WTC11 (cell line): ENCODE measurements around the gene METTL24. TPM values are rescaled to one million over a fixed set of nuclear protein-coding genes. Genes with fewer than 3 reads are reported as not detected.

Experiments used
- ATAC-seq: fragments of 200-7000 bp; cut with Tn5 transposase; 2 replicates; pipeline ENCODE4 v1.10.0; 2021; ENCODE audit warnings: mild to moderate bottlenecking, moderate library complexity
- CTCF ChIA-PET: fragments of 300-600 bp; sonication (Branson Sonifier 250); formaldehyde crosslinking; loops from one replicate; lab custom pipeline; 2021; ENCODE audit warnings: antibody characterized with exemption; lab: Charles Lee
- POLR2A ChIA-PET: fragments of 350-600 bp; sonication (Branson Sonifier 250); formaldehyde crosslinking; loops from one replicate; lab custom pipeline; 2021; ENCODE audit warnings: antibody characterized with exemption; lab: Charles Lee
- DNase-seq: peaks from one replicate; pipeline ENCODE4 v3.0.0; 2021; ENCODE audit warnings: low spot score
- H3K27ac Mint-ChIP-seq: 2 replicates; pipeline ENCODE4 v1.8.0; 2021; ENCODE audit warnings: mixed read lengths
- H3K27me3 Mint-ChIP-seq: 2 replicates; pipeline ENCODE4 v1.8.0; 2021; ENCODE audit warnings: low read depth, mild to moderate bottlenecking, moderate library complexity, mixed read lengths
- H3K36me3 Mint-ChIP-seq: 2 replicates; pipeline ENCODE4 v1.8.0; 2021; ENCODE audit warnings: mixed read lengths
- H3K4me1 Mint-ChIP-seq: 2 replicates; pipeline ENCODE4 v1.8.0; 2022; ENCODE audit warnings: mixed read lengths
- H3K4me3 Mint-ChIP-seq: 2 replicates; pipeline ENCODE4 v1.8.0; 2021; ENCODE audit warnings: mild to moderate bottlenecking, moderate library complexity, mixed read lengths
- H3K9me3 Mint-ChIP-seq: 2 replicates; pipeline ENCODE4 v1.8.0; 2021; ENCODE audit warnings: mixed read lengths
- AFF4 ChIP-seq: sonication (generic); formaldehyde crosslinking; IDR thresholded peaks from 2 replicates; pipeline ENCODE4 v1.8.1; 2023; ENCODE audit warnings: mild to moderate bottlenecking, missing genetic modification reagents, borderline replicate concordance
- ELF4 ChIP-seq: sonication (generic); formaldehyde crosslinking; IDR thresholded peaks from 2 replicates; pipeline ENCODE4 v1.8.1; 2022; ENCODE audit warnings: low read depth, mild to moderate bottlenecking, moderate library complexity, missing genetic modification reagents
- JUN ChIP-seq: sonication (generic); formaldehyde crosslinking; IDR thresholded peaks from 2 replicates; pipeline ENCODE4 v1.8.0; 2023; ENCODE audit warnings: mild to moderate bottlenecking, missing genetic modification reagents
- MXD4 ChIP-seq: fragments of 250-450 bp; sonication (Bioruptor Pico); IDR thresholded peaks from 2 replicates; pipeline ENCODE4 v1.8.0; 2021; ENCODE audit warnings: mild to moderate bottlenecking, moderate library complexity, borderline replicate concordance
- PRRX2 ChIP-seq: fragments of 250-450 bp; sonication (Bioruptor Pico); IDR thresholded peaks from 2 replicates; pipeline ENCODE4 v1.8.0; 2021; ENCODE audit warnings: mild to moderate bottlenecking
- RORB ChIP-seq: fragments of 250-450 bp; sonication (Bioruptor Pico); IDR thresholded peaks from 2 replicates; pipeline ENCODE4 v1.9.0; 2021; ENCODE audit warnings: mild to moderate bottlenecking
- SMAD3 ChIP-seq: sonication (generic); formaldehyde crosslinking; IDR thresholded peaks from 2 replicates; pipeline ENCODE4 v1.8.0; 2022; ENCODE audit warnings: missing genetic modification reagents, mild to moderate bottlenecking, borderline replicate concordance
- ZNF396 ChIP-seq: fragments of 250-450 bp; sonication (Bioruptor Pico); IDR thresholded peaks from 2 replicates; pipeline ENCODE4 v1.8.0; 2021; ENCODE audit warnings: mild to moderate bottlenecking, moderate library complexity, borderline replicate concordance
- total RNA-seq: library from RNA; stranded (reverse); gene quantifications from 3 replicates; pipeline ENCODE4 v1.2.3, GENCODE V29; 2021
- TF ChIP-seq, protein P1 (sequence below): sonication (generic); formaldehyde crosslinking; IDR thresholded peaks from 2 replicates; pipeline ENCODE4 v1.8.0; 2022; ENCODE audit warnings: mild to moderate bottlenecking, missing genetic modification reagents
- TF ChIP-seq, protein P2 (sequence below): sonication (generic); formaldehyde crosslinking; IDR thresholded peaks from 2 replicates; pipeline ENCODE4 v1.8.1; 2022; ENCODE audit warnings: mild to moderate bottlenecking, moderate library complexity, missing genetic modification reagents
- TF ChIP-seq, protein P3 (sequence below): sonication (generic); formaldehyde crosslinking; IDR thresholded peaks from 2 replicates; pipeline ENCODE4 v1.8.1; 2023; ENCODE audit warnings: mild to moderate bottlenecking, missing genetic modification reagents
- TF ChIP-seq, protein P4 (sequence below): sonication (generic); formaldehyde crosslinking; IDR thresholded peaks from 2 replicates; pipeline ENCODE4 v1.8.0; 2023; ENCODE audit warnings: missing genetic modification reagents, mild to moderate bottlenecking, borderline replicate concordance
- TF ChIP-seq, protein P5 (sequence below): sonication (generic); formaldehyde crosslinking; IDR thresholded peaks from 2 replicates; pipeline ENCODE4 v1.8.0; 2022; ENCODE audit warnings: mild to moderate bottlenecking, missing genetic modification reagents

METTL24 gene
- total RNA-seq, 1 experiment from 2014 or later: 0.31 TPM

GRCh38 chr6:110351546-110351945, 6.6 kb downstream of the METTL24 start:
- H3K4me1 Mint-ChIP-seq: peaks cover 47% of the 10 kb centered on the region
- no peak overlapping the region for H3K27ac Mint-ChIP-seq
- ChIA-PET POLR2A (no interaction called here), CTCF (interaction anchor here (6.3 kb wide), 1 partner anchor 10 kb away, joined by 47 read pairs; no protein-coding TSS in a partner anchor)
- H3K9me3 Mint-ChIP-seq: no peaks in the 10 kb centered on the region
- no peaks in the 10 kb centered on the region for H3K36me3 Mint-ChIP-seq
- DNase-seq (no peak), ATAC-seq (no peak)
- TF ChIP-seq, protein P1, sequence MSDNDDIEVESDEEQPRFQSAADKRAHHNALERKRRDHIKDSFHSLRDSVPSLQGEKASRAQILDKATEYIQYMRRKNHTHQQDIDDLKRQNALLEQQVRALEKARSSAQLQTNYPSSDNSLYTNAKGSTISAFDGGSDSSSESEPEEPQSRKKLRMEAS (CRISPR knock-in tag): no peak
- TF ChIP-seq, protein P2, sequence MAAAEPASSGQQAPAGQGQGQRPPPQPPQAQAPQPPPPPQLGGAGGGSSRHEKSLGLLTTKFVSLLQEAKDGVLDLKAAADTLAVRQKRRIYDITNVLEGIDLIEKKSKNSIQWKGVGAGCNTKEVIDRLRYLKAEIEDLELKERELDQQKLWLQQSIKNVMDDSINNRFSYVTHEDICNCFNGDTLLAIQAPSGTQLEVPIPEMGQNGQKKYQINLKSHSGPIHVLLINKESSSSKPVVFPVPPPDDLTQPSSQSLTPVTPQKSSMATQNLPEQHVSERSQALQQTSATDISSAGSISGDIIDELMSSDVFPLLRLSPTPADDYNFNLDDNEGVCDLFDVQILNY (CRISPR knock-in tag): no peak
- TF ChIP-seq, protein P3, sequence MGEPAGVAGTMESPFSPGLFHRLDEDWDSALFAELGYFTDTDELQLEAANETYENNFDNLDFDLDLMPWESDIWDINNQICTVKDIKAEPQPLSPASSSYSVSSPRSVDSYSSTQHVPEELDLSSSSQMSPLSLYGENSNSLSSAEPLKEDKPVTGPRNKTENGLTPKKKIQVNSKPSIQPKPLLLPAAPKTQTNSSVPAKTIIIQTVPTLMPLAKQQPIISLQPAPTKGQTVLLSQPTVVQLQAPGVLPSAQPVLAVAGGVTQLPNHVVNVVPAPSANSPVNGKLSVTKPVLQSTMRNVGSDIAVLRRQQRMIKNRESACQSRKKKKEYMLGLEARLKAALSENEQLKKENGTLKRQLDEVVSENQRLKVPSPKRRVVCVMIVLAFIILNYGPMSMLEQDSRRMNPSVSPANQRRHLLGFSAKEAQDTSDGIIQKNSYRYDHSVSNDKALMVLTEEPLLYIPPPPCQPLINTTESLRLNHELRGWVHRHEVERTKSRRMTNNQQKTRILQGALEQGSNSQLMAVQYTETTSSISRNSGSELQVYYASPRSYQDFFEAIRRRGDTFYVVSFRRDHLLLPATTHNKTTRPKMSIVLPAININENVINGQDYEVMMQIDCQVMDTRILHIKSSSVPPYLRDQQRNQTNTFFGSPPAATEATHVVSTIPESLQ (CRISPR knock-in tag): no peak
- TF ChIP-seq MXD4: no peak
- TF ChIP-seq ELF4 (CRISPR knock-in tag): no peak
- TF ChIP-seq SMAD3: no peak
- TF ChIP-seq, protein P4, sequence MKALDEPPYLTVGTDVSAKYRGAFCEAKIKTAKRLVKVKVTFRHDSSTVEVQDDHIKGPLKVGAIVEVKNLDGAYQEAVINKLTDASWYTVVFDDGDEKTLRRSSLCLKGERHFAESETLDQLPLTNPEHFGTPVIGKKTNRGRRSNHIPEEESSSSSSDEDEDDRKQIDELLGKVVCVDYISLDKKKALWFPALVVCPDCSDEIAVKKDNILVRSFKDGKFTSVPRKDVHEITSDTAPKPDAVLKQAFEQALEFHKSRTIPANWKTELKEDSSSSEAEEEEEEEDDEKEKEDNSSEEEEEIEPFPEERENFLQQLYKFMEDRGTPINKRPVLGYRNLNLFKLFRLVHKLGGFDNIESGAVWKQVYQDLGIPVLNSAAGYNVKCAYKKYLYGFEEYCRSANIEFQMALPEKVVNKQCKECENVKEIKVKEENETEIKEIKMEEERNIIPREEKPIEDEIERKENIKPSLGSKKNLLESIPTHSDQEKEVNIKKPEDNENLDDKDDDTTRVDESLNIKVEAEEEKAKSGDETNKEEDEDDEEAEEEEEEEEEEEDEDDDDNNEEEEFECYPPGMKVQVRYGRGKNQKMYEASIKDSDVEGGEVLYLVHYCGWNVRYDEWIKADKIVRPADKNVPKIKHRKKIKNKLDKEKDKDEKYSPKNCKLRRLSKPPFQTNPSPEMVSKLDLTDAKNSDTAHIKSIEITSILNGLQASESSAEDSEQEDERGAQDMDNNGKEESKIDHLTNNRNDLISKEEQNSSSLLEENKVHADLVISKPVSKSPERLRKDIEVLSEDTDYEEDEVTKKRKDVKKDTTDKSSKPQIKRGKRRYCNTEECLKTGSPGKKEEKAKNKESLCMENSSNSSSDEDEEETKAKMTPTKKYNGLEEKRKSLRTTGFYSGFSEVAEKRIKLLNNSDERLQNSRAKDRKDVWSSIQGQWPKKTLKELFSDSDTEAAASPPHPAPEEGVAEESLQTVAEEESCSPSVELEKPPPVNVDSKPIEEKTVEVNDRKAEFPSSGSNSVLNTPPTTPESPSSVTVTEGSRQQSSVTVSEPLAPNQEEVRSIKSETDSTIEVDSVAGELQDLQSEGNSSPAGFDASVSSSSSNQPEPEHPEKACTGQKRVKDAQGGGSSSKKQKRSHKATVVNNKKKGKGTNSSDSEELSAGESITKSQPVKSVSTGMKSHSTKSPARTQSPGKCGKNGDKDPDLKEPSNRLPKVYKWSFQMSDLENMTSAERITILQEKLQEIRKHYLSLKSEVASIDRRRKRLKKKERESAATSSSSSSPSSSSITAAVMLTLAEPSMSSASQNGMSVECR: no peak
- TF ChIP-seq, protein P5, sequence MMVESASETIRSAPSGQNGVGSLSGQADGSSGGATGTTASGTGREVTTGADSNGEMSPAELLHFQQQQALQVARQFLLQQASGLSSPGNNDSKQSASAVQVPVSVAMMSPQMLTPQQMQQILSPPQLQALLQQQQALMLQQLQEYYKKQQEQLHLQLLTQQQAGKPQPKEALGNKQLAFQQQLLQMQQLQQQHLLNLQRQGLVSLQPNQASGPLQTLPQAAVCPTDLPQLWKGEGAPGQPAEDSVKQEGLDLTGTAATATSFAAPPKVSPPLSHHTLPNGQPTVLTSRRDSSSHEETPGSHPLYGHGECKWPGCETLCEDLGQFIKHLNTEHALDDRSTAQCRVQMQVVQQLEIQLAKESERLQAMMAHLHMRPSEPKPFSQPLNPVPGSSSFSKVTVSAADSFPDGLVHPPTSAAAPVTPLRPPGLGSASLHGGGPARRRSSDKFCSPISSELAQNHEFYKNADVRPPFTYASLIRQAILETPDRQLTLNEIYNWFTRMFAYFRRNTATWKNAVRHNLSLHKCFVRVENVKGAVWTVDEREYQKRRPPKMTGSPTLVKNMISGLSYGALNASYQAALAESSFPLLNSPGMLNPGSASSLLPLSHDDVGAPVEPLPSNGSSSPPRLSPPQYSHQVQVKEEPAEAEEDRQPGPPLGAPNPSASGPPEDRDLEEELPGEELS: no peak
- TF ChIP-seq AFF4 (CRISPR knock-in tag): no peak
- TF ChIP-seq PRRX2 (CRISPR knock-in tag): no peak
- no peak for TF ChIP-seq JUN (CRISPR knock-in tag)
- TF ChIP-seq RORB: no peak
- no peak for TF ChIP-seq ZNF396 (CRISPR knock-in tag)
- peaks cover 12% of the 10 kb centered on the region for H3K27me3 Mint-ChIP-seq
- H3K4me3 Mint-ChIP-seq: no peak overlapping the region
